Dendritic cell treated with granulocyte-macrophage colony-stimulating factor and Interleukin-4, amounts not matched to agents 40 ng/mL and 50 ng/mL, for 4 days (primary cell): Measurements from ENCODE around the gene ENOX1.

Source experiments
- H3K27ac Mint-ChIP-seq: one replicate; pipeline ENCODE4 v1.8.0; 2022; ENCODE audit warnings: mild to moderate bottlenecking, mixed read lengths
- H3K27me3 Mint-ChIP-seq: one replicate; pipeline ENCODE4 v1.8.0; 2022; ENCODE audit warnings: mild to moderate bottlenecking, mixed read lengths
- H3K36me3 Mint-ChIP-seq: one replicate; pipeline ENCODE4 v1.8.0; 2022; ENCODE audit warnings: low read depth, mixed read lengths
- H3K4me1 Mint-ChIP-seq: one replicate; pipeline ENCODE4 v1.8.0; 2022; ENCODE audit warnings: low read depth, mixed read lengths
- H3K4me3 Mint-ChIP-seq: one replicate; pipeline ENCODE4 v1.8.0; 2022; ENCODE audit warnings: mild to moderate bottlenecking, moderate library complexity, mixed read lengths
- H3K9me3 Mint-ChIP-seq: one replicate; pipeline ENCODE4 v1.8.0; 2022; ENCODE audit warnings: mixed read lengths
- intact Hi-C: fragments of 100-400 bp; cut with micrococcal nuclease; formaldehyde crosslinking; loops from one replicate; pipeline ENCODE4 v1.15.0; 2022

The ENOX1 gene

GRCh38 chr13:43303033-43303729 is 483.6 kb downstream of the ENOX1 start:
- no peaks in the 10 kb centered on the region for H3K9me3 Mint-ChIP-seq
- H3K4me3 Mint-ChIP-seq: no peak overlapping the region
- H3K4me1 Mint-ChIP-seq: peaks cover 19% of the 10 kb centered on the region
- no peaks in the 10 kb centered on the region for H3K36me3 Mint-ChIP-seq
- H3K27me3 Mint-ChIP-seq: peaks cover 19% of the 10 kb centered on the region
- H3K27ac Mint-ChIP-seq: no peak overlapping the region
- intact Hi-C loops: loop anchor here (2.0 kb wide), 1 partner anchor 502 kb away; no protein-coding TSS in a partner anchor

GRCh38 chr13:43301346-43301969 is 485.3 kb downstream of the ENOX1 start:
- intact Hi-C loops: no loop called here
- Mint-ChIP-seq H3K4me3 (no peak overlapping the region), H3K4me1 (peaks cover 8% of the 10 kb centered on the region), H3K27me3 (peaks cover 16% of the 10 kb centered on the region), H3K9me3 (no peaks in the 10 kb centered on the region), H3K36me3 (no peaks in the 10 kb centered on the region), H3K27ac (no peak overlapping the region)

- no peak overlapping the region for H3K27ac Mint-ChIP-seq
- H3K4me1 Mint-ChIP-seq: peaks cover 8% of the 10 kb centered on the region
- H3K9me3 Mint-ChIP-seq: no peaks in the 10 kb centered on the region
- intact Hi-C loops: no loop called here
- H3K36me3 Mint-ChIP-seq: no peaks in the 10 kb centered on the region
- H3K4me3 Mint-ChIP-seq: no peak overlapping the region
- H3K27me3 Mint-ChIP-seq: peaks cover 15% of the 10 kb centered on the region
Measured at GRCh38 chr13:43300865-43301264, 485.9 kb downstream of the ENOX1 start.

- Mint-ChIP-seq H3K36me3 (no peaks in the 10 kb centered on the region), H3K4me1 (no peaks in the 10 kb centered on the region), H3K27ac (no peak overlapping the region), H3K27me3 (peaks cover 12% of the 10 kb centered on the region), H3K4me3 (no peak overlapping the region), H3K9me3 (no peaks in the 10 kb centered on the region)
- intact Hi-C loops: no loop called here
Measured at GRCh38 chr13:43299374-43299773, 487.4 kb downstream of the ENOX1 start.

- Mint-ChIP-seq H3K4me3 (no peak overlapping the region), H3K36me3 (no peaks in the 10 kb centered on the region), H3K27me3 (peaks cover 10% of the 10 kb centered on the region), H3K4me1 (no peaks in the 10 kb centered on the region), H3K27ac (no peak overlapping the region), H3K9me3 (no peaks in the 10 kb centered on the region)
- intact Hi-C loops: no loop called here
Measured at GRCh38 chr13:43298816-43299215, 488.0 kb downstream of the ENOX1 start.

- Mint-ChIP-seq H3K4me3 (no peak overlapping the region), H3K36me3 (no peaks in the 10 kb centered on the region), H3K9me3 (no peaks in the 10 kb centered on the region), H3K4me1 (no peaks in the 10 kb centered on the region), H3K27me3 (peaks cover 10% of the 10 kb centered on the region), H3K27ac (no peak overlapping the region)
- intact Hi-C loops: no loop called here
Measured at GRCh38 chr13:43297967-43298678, 488.6 kb downstream of the ENOX1 start.

GRCh38 chr13:43295825-43296564 is 490.8 kb downstream of the ENOX1 start:
- no peaks in the 10 kb centered on the region for H3K36me3 Mint-ChIP-seq
- no peaks in the 10 kb centered on the region for H3K9me3 Mint-ChIP-seq
- H3K4me1 Mint-ChIP-seq: no peaks in the 10 kb centered on the region
- peaks cover 10% of the 10 kb centered on the region for H3K27me3 Mint-ChIP-seq
- intact Hi-C loops: no loop called here
- H3K4me3 Mint-ChIP-seq: no peak overlapping the region
- no peak overlapping the region for H3K27ac Mint-ChIP-seq

GRCh38 chr13:43295321-43295720 is 491.5 kb downstream of the ENOX1 start:
- H3K4me1 Mint-ChIP-seq: no peaks in the 10 kb centered on the region
- intact Hi-C loops: no loop called here
- H3K36me3 Mint-ChIP-seq: no peaks in the 10 kb centered on the region
- peaks cover 7% of the 10 kb centered on the region for H3K27me3 Mint-ChIP-seq
- no peak overlapping the region for H3K4me3 Mint-ChIP-seq
- no peaks in the 10 kb centered on the region for H3K9me3 Mint-ChIP-seq
- no peak overlapping the region for H3K27ac Mint-ChIP-seq

- H3K4me1 Mint-ChIP-seq: no peaks in the 10 kb centered on the region
- no peak overlapping the region for H3K4me3 Mint-ChIP-seq
Measured at GRCh38 chr13:43294412-43294811, 492.4 kb downstream of the ENOX1 start.

GRCh38 chr13:43293986-43294385 is 492.8 kb downstream of the ENOX1 start:
- Mint-ChIP-seq H3K27ac (no peak overlapping the region), H3K9me3 (no peaks in the 10 kb centered on the region), H3K36me3 (no peaks in the 10 kb centered on the region), H3K4me3 (no peak overlapping the region), H3K4me1 (no peaks in the 10 kb centered on the region), H3K27me3 (peaks cover 3% of the 10 kb centered on the region)
- intact Hi-C loops: no loop called here

More at GRCh38 chr13:43294412-43294811, 492.4 kb downstream of the ENOX1 start:
- Mint-ChIP-seq H3K27ac (no peak overlapping the region), H3K27me3 (peaks cover 4% of the 10 kb centered on the region), H3K36me3 (no peaks in the 10 kb centered on the region), H3K9me3 (no peaks in the 10 kb centered on the region)
- intact Hi-C loops: no loop called here

- H3K27ac Mint-ChIP-seq: no peak overlapping the region
- H3K4me1 Mint-ChIP-seq: no peaks in the 10 kb centered on the region
- no peaks in the 10 kb centered on the region for H3K9me3 Mint-ChIP-seq
- H3K27me3 Mint-ChIP-seq: peaks cover 3% of the 10 kb centered on the region
- H3K4me3 Mint-ChIP-seq: no peak overlapping the region
- intact Hi-C loops: no loop called here
- H3K36me3 Mint-ChIP-seq: no peaks in the 10 kb centered on the region
Measured at GRCh38 chr13:43293561-43293960, 493.2 kb downstream of the ENOX1 start.

GRCh38 chr13:43293008-43293407 is 493.8 kb downstream of the ENOX1 start:
- intact Hi-C loops: no loop called here
- Mint-ChIP-seq H3K4me3 (no peak overlapping the region), H3K9me3 (no peaks in the 10 kb centered on the region), H3K27ac (no peak overlapping the region), H3K36me3 (no peaks in the 10 kb centered on the region), H3K4me1 (no peaks in the 10 kb centered on the region), H3K27me3 (peaks cover 1% of the 10 kb centered on the region)

- no peak overlapping the region for H3K4me3 Mint-ChIP-seq
- intact Hi-C loops: no loop called here
- no peak overlapping the region for H3K27ac Mint-ChIP-seq
- H3K36me3 Mint-ChIP-seq: no peaks in the 10 kb centered on the region
- H3K27me3 Mint-ChIP-seq: peaks cover 1% of the 10 kb centered on the region
- no peaks in the 10 kb centered on the region for H3K4me1 Mint-ChIP-seq
- no peaks in the 10 kb centered on the region for H3K9me3 Mint-ChIP-seq
Measured at GRCh38 chr13:43291287-43292060, 495.3 kb downstream of the ENOX1 start.
